HL-60 (cell line): ENCODE measurements around the gene DHRS2.

ENCODE experiments used
- GABPA ChIP-seq: IDR thresholded peaks from 2 replicates; pipeline ENCODE4 v1.6.1; 2012; ENCODE audit warnings: low read depth
- TF ChIP-seq, protein P1 (sequence below): IDR thresholded peaks from one replicate; pipeline ENCODE4 v1.5.1; 2011; ENCODE audit warnings: low read length, control low read depth, inconsistent platforms; ENCODE audit not compliant: insufficient read depth
- TF ChIP-seq, protein P2 (sequence below): IDR thresholded peaks from 2 replicates; pipeline ENCODE4 v1.6.1; 2012; ENCODE audit warnings: low read depth; ENCODE audit not compliant: insufficient replicate concordance

DNA sequence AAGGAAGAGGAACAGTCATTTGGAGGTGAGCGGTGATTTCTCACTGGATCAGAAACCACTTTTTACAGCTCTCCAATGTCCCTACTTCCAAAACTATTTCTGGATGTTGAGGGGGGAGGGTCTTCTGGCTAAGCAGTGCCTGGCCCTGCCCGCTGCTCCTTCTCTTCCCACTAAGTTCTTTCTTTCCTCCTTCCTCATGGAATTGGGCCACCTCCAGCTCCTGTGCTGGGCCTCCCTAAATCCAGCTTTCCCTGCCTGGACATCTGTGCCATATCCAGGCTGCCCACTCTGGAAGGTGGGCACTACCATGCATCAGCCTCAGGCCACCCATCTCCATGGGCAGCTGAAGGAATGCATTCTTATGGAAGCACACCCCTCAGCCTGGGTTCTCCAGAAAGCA, 11.5 kb downstream of the DHRS2 start:
- TF ChIP-seq, protein P1, sequence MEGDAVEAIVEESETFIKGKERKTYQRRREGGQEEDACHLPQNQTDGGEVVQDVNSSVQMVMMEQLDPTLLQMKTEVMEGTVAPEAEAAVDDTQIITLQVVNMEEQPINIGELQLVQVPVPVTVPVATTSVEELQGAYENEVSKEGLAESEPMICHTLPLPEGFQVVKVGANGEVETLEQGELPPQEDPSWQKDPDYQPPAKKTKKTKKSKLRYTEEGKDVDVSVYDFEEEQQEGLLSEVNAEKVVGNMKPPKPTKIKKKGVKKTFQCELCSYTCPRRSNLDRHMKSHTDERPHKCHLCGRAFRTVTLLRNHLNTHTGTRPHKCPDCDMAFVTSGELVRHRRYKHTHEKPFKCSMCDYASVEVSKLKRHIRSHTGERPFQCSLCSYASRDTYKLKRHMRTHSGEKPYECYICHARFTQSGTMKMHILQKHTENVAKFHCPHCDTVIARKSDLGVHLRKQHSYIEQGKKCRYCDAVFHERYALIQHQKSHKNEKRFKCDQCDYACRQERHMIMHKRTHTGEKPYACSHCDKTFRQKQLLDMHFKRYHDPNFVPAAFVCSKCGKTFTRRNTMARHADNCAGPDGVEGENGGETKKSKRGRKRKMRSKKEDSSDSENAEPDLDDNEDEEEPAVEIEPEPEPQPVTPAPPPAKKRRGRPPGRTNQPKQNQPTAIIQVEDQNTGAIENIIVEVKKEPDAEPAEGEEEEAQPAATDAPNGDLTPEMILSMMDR: no peak
- no peak for TF ChIP-seq GABPA
- TF ChIP-seq, protein P2, sequence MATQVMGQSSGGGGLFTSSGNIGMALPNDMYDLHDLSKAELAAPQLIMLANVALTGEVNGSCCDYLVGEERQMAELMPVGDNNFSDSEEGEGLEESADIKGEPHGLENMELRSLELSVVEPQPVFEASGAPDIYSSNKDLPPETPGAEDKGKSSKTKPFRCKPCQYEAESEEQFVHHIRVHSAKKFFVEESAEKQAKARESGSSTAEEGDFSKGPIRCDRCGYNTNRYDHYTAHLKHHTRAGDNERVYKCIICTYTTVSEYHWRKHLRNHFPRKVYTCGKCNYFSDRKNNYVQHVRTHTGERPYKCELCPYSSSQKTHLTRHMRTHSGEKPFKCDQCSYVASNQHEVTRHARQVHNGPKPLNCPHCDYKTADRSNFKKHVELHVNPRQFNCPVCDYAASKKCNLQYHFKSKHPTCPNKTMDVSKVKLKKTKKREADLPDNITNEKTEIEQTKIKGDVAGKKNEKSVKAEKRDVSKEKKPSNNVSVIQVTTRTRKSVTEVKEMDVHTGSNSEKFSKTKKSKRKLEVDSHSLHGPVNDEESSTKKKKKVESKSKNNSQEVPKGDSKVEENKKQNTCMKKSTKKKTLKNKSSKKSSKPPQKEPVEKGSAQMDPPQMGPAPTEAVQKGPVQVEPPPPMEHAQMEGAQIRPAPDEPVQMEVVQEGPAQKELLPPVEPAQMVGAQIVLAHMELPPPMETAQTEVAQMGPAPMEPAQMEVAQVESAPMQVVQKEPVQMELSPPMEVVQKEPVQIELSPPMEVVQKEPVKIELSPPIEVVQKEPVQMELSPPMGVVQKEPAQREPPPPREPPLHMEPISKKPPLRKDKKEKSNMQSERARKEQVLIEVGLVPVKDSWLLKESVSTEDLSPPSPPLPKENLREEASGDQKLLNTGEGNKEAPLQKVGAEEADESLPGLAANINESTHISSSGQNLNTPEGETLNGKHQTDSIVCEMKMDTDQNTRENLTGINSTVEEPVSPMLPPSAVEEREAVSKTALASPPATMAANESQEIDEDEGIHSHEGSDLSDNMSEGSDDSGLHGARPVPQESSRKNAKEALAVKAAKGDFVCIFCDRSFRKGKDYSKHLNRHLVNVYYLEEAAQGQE: no peak
